Measurements from ENCODE around the gene PTP4A2. TPM values are rescaled to one million over a fixed set of nuclear protein-coding genes. Genes with fewer than 3 reads are reported as not detected.

Gene PTP4A2
- total RNA-seq, 2 donors from 2014 or later = 133 to 196 TPM

- intact Hi-C loops (cut with DNase I) = no loop called here
- H3K27me3 ChIP-seq (replicated peaks; ENCODE audit: insufficient read depth) = no peaks in the 10 kb centered on the region
- WGBS = 54% methylated on average over 1 of the region's 1 CpG
- no peaks in the 10 kb centered on the region for H3K4me1 ChIP-seq (replicated peaks)
- DNase-seq (ENCODE audit: low spot score) = no peak
- H3K4me3 ChIP-seq = no peak overlapping the region
- TF ChIP-seq POLR2A (IDR thresholded peaks at IDR 0.05) = no peak
- TF ChIP-seq, protein P1, sequence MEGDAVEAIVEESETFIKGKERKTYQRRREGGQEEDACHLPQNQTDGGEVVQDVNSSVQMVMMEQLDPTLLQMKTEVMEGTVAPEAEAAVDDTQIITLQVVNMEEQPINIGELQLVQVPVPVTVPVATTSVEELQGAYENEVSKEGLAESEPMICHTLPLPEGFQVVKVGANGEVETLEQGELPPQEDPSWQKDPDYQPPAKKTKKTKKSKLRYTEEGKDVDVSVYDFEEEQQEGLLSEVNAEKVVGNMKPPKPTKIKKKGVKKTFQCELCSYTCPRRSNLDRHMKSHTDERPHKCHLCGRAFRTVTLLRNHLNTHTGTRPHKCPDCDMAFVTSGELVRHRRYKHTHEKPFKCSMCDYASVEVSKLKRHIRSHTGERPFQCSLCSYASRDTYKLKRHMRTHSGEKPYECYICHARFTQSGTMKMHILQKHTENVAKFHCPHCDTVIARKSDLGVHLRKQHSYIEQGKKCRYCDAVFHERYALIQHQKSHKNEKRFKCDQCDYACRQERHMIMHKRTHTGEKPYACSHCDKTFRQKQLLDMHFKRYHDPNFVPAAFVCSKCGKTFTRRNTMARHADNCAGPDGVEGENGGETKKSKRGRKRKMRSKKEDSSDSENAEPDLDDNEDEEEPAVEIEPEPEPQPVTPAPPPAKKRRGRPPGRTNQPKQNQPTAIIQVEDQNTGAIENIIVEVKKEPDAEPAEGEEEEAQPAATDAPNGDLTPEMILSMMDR (IDR thresholded peaks at IDR 0.05) = no peak
- TF ChIP-seq POLR2AphosphoS5 (IDR thresholded peaks at IDR 0.05) = no peak
- no peaks in the 10 kb centered on the region for H3K36me3 ChIP-seq
- no peaks in the 10 kb centered on the region for H3K9me3 ChIP-seq
- H3K27ac ChIP-seq = no peak overlapping the region
These were observed 25.3 kb downstream of the PTP4A2 start for GRCh38 chr1:31912839-31913239.

DNA sequence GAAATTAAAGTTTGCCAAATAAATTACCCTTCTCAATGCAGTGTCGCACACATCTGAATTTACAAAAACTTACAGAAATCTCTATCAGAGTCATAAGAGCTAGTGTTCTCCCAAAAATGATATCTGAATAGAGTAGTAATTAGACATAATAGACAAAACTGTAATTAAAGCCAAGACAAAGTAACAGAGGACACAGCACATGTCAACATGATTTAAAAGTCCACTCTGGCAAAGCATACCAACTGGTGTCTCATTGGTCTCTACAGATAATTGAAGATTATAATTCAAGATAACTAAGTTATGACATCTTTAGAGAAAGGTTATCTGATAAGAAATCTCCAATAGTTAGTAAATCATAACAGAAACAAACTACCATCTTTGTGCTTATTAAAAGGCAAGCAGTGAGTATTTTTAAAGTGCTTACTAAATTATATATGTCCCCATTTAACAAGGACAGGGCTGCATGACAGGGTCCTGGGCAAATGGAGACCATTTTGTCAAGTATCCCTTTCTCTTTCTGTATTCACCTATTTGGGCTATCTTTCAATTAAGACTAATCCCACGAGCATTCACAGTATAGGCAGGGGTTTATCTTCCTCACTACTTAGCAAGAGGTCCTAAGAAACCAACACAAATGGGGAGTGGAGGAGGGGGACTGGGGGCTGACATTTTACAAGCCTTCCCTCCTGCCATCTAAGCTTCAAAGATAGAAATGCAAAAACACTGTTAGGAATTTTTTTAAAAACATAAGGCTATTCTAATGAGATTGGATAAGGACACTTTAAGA lies 26.0 kb downstream of the PTP4A2 start:
- Histone ChIP-seq H3K4me1 (replicated peaks) (no peaks in the 10 kb centered on the region), H3K36me3 (no peaks in the 10 kb centered on the region), H3K4me3 (no peak overlapping the region), H3K27me3 (replicated peaks; ENCODE audit: insufficient read depth) (no peaks in the 10 kb centered on the region), H3K9me3 (no peaks in the 10 kb centered on the region), H3K27ac (no peak overlapping the region)
- intact Hi-C loops (cut with DNase I) = no loop called here
- TF ChIP-seq POLR2AphosphoS5 (IDR thresholded peaks at IDR 0.05) (no peak), POLR2A (IDR thresholded peaks at IDR 0.05) (no peak)
- TF ChIP-seq, protein P1 (IDR thresholded peaks at IDR 0.05) = no peak
- 58% methylated on average over 2 of the region's 2 CpGs for WGBS
- DNase-seq (ENCODE audit: low spot score) = no peak

DNA sequence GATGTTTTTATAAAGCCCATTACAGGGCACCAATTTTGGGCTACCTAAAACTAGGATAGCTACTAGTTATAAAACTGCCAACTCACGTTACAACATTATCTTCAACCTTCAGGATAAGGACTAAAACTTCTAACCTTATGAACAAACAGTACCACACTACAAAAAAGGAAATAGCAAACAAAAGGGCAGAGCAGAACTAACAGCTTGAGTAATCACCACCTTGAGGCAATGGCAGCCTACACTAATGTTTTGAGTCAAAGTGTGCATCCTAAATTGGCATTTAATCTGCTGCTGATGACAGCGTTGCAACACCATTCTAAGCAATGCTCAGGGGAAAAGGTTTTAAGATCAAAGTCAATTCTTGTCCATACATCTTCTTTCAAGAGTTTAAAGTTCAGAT lies 27.2 kb downstream of the PTP4A2 start:
- Histone ChIP-seq H3K27me3 (replicated peaks; ENCODE audit: insufficient read depth) (no peaks in the 10 kb centered on the region), H3K4me1 (replicated peaks) (no peaks in the 10 kb centered on the region), H3K27ac (no peak overlapping the region), H3K9me3 (no peaks in the 10 kb centered on the region), H3K4me3 (no peak overlapping the region), H3K36me3 (no peaks in the 10 kb centered on the region)
- 29% methylated on average over 2 of the region's 2 CpGs for WGBS
- TF ChIP-seq, protein P1 (IDR thresholded peaks at IDR 0.05) = no peak
- TF ChIP-seq POLR2AphosphoS5 (IDR thresholded peaks at IDR 0.05) (peak; percentile 43), POLR2A (IDR thresholded peaks at IDR 0.05) (no peak)
- peak; percentile 10 for DNase-seq (ENCODE audit: low spot score)
- intact Hi-C loops (cut with DNase I) = no loop called here

DNA sequence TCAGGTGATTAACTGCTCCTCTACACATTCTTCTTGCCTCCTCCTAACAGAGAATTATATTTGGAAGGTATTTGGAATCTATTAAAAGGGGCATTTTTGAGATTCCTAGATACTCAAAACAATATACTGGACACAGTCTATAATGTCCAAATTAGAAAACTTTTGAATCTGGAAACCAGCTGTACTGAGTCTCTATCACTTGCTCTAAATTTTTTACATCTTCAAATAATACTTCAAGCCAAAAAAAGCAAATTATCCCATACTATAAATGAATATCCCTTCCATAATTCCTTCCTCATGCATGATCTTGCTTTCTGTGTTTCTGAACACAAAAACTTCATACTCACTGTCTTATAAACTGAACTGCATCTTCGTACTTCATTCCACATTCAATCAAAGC lies 28.5 kb downstream of the PTP4A2 start:
- no peak overlapping the region for H3K27ac ChIP-seq
- DNase-seq (ENCODE audit: low spot score) = no peak
- WGBS = 92% methylated on average over 1 of the region's 1 CpG
- intact Hi-C loops (cut with DNase I) = no loop called here
- no peaks in the 10 kb centered on the region for H3K4me1 ChIP-seq (replicated peaks)
- H3K9me3 ChIP-seq = no peaks in the 10 kb centered on the region
- no peaks in the 10 kb centered on the region for H3K36me3 ChIP-seq
- no peaks in the 10 kb centered on the region for H3K27me3 ChIP-seq (replicated peaks; ENCODE audit: insufficient read depth)
- no peak overlapping the region for H3K4me3 ChIP-seq
- no peak for TF ChIP-seq POLR2A (IDR thresholded peaks at IDR 0.05)
- no peak for TF ChIP-seq POLR2AphosphoS5 (IDR thresholded peaks at IDR 0.05)
- TF ChIP-seq, protein P1 (IDR thresholded peaks at IDR 0.05) = no peak

- intact Hi-C loops (cut with DNase I) = no loop called here
- WGBS = 91% methylated on average over 2 of the region's 2 CpGs
- TF ChIP-seq POLR2A (IDR thresholded peaks at IDR 0.05) (no peak), POLR2AphosphoS5 (IDR thresholded peaks at IDR 0.05) (no peak)
- TF ChIP-seq, protein P1 (IDR thresholded peaks at IDR 0.05) = no peak
These were observed 31.6 kb downstream of the PTP4A2 start for GRCh38 chr1:31906557-31906956.

More at GRCh38 chr1:31906557-31906956, 31.6 kb downstream of the PTP4A2 start:
- no peaks in the 10 kb centered on the region for H3K27me3 ChIP-seq (replicated peaks; ENCODE audit: insufficient read depth)
- H3K36me3 ChIP-seq = no peaks in the 10 kb centered on the region
- no peaks in the 10 kb centered on the region for H3K4me1 ChIP-seq (replicated peaks)
- no peak overlapping the region for H3K27ac ChIP-seq
- H3K9me3 ChIP-seq = no peaks in the 10 kb centered on the region
- H3K4me3 ChIP-seq = no peak overlapping the region
- DNase-seq (ENCODE audit: low spot score) = no peak
